Measurements from ENCODE around the gene LIPT2.
A peak's percentile ranks its signal among the peaks of the same experiment; 100 is the strongest.

The LIPT2 gene

DNA sequence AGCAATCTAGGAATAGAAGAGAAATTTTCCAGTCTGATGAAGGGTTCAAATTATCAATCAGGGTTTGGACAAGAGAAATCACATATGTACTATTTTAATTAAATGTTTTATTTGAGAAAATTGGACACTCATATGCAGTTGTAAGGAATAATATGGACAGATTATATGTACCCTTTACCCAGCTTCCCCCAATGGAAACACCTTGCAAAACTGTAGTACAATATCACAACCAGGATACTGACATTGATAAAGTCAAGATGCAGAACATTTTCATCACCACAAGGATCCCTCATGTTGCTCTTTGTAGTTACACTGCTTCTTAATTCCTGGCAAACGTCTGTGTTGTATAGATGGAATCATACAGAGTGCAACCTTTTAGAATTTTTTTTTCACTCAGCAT is 1.4 kb upstream of the LIPT2 start:
- DNase-seq (ENCODE audit: low spot score): no peak

- peak; percentile 48 for DNase-seq (ENCODE audit: low spot score)
Observed at GRCh38 chr11:74493791-74494630, 487 bp upstream of the LIPT2 start.

DNA sequence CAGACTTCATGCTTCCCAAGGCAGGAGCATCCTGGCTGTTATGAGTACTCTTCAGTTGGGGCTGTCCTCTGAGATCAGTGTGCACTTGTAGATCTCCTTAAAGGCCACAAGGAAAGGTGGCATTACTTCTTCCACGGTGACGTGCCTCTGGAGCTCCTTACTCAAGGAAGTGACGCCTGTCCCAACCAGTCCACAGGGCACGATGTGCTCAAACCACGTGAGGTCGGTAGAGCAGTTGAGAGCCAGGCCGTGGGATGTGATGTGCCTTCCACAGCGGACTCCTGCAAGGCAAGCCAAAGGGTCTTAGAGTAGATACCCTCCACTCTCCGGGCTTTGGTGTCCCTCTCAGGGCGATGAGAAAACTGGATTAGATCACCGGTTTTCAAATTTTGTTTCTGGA is 1.4 kb downstream of the LIPT2 start:
- no peak for DNase-seq (ENCODE audit: low spot score)

DNA sequence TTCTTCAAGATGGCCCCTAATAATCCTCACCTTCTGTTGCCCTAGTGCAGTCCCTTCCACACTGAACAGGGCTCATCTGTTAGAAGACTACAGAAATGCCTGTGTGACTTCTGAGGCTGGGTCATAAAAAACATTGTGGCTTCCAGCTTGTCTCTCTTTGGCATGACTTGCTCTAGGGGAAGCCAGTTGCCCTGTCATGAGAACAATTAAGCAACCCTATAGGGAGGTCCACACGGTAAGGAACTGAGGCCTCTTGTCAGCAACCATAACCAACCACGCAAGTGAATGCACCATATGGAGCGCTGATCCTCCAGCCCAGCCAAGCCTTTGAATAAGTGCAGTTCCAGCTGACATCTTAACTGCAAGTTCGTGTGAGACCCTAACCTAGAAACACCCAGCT is 2.6 kb downstream of the LIPT2 start:
- no peak for DNase-seq (ENCODE audit: low spot score)

GRCh38 chr11:74487875-74488274 is 5.6 kb downstream of the LIPT2 start:
- DNase-seq (ENCODE audit: low spot score): no peak

DNA sequence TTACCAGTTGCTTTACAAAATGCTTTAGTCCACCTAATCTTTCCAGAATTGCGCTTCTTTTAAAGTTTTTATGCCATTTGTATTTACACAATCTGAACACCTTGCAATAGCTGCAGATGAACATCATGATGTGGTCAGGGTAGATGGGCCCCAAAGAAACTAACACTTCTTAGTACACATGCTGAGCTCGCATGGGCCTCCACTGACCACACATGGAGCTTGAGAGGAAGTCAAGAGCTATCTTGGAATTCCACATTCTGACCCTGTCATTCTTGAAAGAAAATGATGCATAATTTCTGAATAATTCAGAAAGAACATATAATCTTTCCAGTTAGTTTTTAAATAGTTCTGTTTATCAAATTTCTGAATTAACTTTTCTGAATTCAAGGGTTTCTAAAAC is 7.7 kb downstream of the LIPT2 start:
- no peak for DNase-seq (ENCODE audit: low spot score)

DNA sequence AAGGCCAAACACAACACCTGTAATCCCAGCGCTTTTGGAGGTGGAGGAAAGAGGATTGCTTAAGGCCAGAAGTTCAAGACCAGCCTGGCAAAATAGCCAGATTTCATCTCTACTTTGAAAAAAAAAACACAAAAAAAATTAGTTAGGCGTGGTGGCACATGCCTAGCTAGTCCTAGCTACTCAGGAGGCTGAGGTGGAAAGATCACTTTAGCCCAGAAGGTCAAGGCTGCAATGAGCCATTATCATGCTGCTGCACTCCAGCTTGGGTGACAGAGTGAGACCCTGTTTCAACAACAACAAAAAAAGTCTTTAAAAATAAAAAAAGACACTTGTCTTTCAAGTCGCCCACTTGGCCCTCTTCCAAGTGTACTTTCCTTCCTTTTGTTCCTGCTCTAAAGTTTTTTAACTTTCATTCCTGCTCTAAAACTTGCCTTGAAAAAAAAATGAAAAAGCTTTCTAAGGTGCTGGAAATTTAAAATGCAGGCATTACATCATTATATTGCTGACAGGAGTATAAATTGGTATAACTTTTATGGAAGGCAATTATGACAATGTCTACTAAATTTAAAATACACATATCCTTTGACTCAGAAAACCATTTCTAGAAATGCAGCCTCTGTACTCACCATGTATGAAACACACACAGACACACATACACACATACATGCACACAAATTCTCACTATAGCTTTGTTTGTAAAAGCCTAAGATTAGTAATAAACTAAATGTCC is 12.7 kb downstream of the LIPT2 start:
- DNase-seq (ENCODE audit: low spot score): no peak

- no peak for DNase-seq (ENCODE audit: low spot score)
Observed at GRCh38 chr11:74479732-74480123, 13.8 kb downstream of the LIPT2 start.

GRCh38 chr11:74478877-74479731 is 14.4 kb downstream of the LIPT2 start:
- DNase-seq (ENCODE audit: low spot score): no peak

- no peak for DNase-seq (ENCODE audit: low spot score)
Observed at GRCh38 chr11:74476536-74476935, 17.0 kb downstream of the LIPT2 start.

DNA sequence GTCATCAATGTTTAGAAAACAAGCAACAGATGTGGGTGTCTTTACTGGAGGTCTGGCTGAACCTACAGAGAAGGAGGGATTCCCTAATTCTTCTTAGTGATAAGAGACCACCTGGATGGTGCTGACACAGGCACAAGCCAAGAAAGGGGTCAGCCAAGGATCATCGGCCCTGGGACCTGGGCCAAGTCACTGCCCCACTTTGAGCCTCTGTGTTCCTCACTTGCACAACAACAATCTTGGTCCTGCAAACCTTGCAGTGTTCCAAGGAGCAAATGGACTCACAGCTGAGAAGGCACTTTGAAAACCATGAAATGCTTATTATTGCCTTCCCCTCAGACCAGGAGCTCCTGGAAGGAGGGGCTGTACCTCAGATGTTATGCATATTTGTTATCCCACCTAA is 19.2 kb downstream of the LIPT2 start:
- DNase-seq (ENCODE audit: low spot score): no peak

DNA sequence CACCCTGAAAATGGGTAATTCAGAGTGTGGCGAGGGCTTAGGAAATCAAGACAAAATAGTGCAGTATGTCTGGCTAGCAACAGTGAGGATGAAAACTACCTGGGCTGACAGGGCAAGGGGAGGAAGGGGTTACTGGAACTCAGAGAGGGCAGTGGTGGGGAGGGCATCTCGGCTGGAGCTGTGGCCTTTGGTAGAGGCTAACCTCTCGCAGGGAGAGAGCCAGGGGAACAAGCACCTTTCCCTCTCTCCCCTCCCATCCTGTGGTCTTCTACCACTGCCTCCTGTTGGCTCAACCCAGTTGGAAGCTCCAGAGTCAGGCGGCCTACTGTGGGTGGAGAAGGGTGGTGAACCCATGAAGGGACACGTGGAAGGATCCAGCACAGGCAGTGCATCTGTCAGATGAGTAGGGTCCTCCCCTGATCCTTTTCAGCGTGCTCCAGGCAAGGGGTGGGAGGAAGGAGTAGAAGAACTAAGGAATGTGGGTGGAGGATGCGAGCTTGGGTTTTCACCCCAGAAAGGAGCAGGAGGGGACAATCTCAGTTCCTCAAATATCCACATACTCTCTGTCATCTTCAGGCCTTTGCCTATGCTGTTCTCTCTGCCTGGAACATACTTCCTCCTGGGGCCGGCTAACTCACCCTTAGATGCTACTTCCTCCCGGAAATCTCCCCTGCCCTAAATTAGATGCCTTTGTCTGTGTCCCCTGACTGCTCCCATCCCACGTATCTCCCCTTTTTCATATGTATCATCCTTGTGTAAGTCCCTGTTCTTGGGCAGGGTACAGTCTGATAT is 19.9 kb downstream of the LIPT2 start:
- no peak for DNase-seq (ENCODE audit: low spot score)

DNA sequence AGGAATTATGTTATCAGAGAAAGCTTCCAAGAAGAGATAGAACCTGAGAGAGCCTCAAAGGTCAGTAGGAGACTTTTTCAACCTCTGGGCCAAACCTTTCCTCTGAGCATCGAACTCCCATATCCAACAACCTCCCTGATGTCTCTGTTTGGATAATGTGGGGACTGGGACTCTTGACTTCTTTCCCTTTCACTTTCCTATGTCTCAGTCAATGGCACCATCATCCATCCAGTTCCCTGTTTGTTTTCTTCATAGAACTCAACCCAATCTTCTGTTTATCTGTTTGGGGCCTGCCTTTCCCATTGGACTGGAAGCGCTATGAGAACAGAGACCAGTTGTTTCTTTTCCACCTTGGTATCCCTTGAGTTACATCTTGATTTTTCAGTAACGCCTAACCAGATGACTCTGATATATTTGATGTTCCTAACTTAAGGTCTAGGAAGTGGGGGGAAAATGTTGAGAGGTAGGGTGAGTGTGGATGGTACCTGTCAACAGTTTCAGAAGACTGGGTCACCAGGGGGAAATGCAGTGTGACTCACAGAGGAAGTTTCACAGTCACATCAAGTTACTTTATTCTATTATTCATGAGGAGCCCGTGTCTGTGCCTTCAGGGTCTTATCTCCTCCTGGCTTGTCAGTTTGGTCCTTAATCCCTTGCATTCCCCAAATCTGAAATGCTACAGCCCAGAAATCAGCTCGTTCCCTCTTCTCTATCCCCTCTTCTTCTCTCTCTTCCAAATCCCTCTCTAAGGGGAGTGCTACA is 21.7 kb downstream of the LIPT2 start:
- no peak for DNase-seq (ENCODE audit: low spot score)

- DNase-seq (ENCODE audit: low spot score): no peak
Observed at GRCh38 chr11:74471037-74471436, 22.5 kb downstream of the LIPT2 start.

- DNase-seq (ENCODE audit: low spot score): no peak
Observed at GRCh38 chr11:74470526-74470925, 23.0 kb downstream of the LIPT2 start.

DNA sequence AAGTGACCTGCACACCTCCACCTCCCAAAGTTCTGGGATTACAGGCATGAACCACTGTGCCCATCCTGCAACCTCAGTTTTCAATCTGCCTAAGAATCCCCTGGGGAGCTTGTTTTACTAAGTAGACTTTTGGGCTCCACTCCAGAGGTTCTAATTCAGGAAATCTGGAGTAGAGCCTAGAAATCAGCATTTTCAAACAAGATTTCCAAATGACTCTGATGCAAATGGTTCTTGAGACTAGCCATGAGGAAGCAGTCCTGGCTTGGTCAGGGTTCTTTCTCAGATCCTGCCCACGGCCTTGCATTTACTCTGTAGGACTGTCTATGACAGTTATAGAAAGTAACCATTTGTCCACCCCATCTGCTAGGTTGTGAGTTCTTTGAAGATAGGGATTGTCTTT is 24.6 kb downstream of the LIPT2 start:
- no peak for DNase-seq (ENCODE audit: low spot score)

DNA sequence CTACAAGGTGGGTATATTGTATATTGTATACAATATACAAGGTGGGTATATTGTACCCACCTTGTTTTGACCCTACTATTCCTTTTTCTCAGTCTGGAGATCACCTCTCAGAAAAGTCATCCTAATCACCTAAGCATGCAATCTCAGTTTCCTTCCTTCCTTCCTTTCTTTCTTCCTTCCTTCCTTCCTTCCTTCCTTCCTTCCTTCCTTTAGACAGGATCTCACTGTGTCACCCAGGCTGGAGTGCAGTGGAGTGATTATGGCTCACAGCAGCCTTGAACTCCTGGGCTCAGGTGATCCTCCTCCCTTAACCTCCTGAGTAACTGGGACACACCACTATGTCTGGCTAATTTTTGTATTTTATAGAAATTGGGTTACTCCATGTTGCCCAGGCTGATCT is 25.0 kb downstream of the LIPT2 start:
- no peak for DNase-seq (ENCODE audit: low spot score)

DNA sequence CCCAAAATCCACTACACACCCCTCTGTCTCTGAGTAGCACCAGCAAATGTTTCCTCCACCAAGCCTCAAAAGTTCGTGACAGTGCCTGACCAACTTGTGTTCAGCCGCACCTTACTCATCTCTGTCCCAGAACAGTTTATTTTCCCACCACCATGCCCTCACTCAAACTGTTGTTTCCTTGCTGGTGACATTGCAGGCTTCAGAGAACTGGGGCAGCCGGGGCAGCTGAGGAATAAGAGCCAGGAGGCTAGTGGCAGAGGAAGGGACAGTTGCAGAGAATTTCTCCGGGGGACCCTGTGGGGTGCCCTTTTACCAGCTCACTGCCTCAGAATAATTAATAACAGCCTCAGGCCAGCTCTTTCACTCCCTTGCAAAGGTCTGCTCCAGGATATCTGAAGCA is 25.5 kb downstream of the LIPT2 start:
- DNase-seq (ENCODE audit: low spot score): no peak

GRCh38 chr11:74466916-74467885 is 26.3 kb downstream of the LIPT2 start, which contains the start of gene KCNE3:
Gene KCNE3, minus strand, starts transcription at chr11:74467549. Its CDS starts 9,986 bp downstream, at chr11:74457563.
- DNase-seq (ENCODE audit: low spot score): no peak

DNA sequence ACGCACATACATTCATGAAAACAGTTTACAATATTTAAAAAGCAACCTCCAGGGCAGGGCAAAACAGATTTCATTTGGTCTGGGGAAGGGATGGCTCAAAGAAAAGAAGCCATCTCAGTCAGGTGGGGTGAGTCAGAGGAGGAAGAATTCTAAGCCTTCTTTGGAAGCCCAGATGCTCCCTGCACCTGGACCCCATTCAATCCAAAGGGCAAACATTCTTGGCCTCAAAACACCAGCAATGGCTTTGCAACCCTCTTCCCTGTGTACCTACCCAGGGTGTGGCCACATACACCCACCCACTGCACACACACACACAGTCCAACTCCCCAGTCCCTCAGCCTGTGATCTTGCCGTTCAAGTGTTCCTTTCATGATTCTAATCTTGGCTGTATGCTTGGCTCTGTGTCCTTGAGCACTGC is 28.2 kb downstream of the LIPT2 start:
- no peak for DNase-seq (ENCODE audit: low spot score)
